Measurements from ENCODE around the gene WWC2.

GRCh38 chr4:183118585-183118984 is 19.5 kb downstream of the WWC2 start:
- TF ChIP-seq CTCF (IDR thresholded peaks at IDR 0.05; ENCODE audit: insufficient read depth, low read length) = no peak
- no peak for TF ChIP-seq REST (IDR thresholded peaks at IDR 0.05; ENCODE audit: insufficient replicate concordance, low read depth)
- no peak for TF ChIP-seq POLR2AphosphoS5 (IDR thresholded peaks at IDR 0.05; ENCODE audit: low read depth)
- no peak for TF ChIP-seq GABPA (IDR thresholded peaks at IDR 0.05; ENCODE audit: low read depth)
- no peak for TF ChIP-seq SPI1 (IDR thresholded peaks at IDR 0.05; ENCODE audit: borderline replicate concordance, low read depth)

All from HL-60 (cell line).